ENCODE data around the gene ENO2. TPM values are rescaled to one million over a fixed set of nuclear protein-coding genes. Genes with fewer than 3 reads are reported as not detected.
A peak's percentile ranks its signal among the peaks of the same experiment; 100 is the strongest.

ENO2 gene
- total RNA-seq, 1 donor from 2014 or later: 29.7 TPM

- intact Hi-C loops (cut with DNase I): no loop called here
- peak; percentile 90 for DNase-seq (ENCODE audit: low spot score)
Observed at GRCh38 chr12:6927379-6928021, 13.1 kb downstream of the ENO2 start, which contains the start of gene ATN1. Gene ATN1 (plus strand): TSS chr12:6927959. CDS start chr12:6934002, 6,043 bp downstream.

- peak; percentile 61 for DNase-seq (ENCODE audit: low spot score)
- intact Hi-C loops (cut with DNase I): no loop called here
Observed at GRCh38 chr12:6928022-6928702, 13.8 kb downstream of the ENO2 start.

- DNase-seq (ENCODE audit: low spot score): no peak
- intact Hi-C loops (cut with DNase I): no loop called here
Observed at GRCh38 chr12:6928703-6929407, 14.5 kb downstream of the ENO2 start.

GRCh38 chr12:6929466-6930452 lies 15.4 kb downstream of the ENO2 start:
- intact Hi-C loops (cut with DNase I): no loop called here
- peak; percentile 24 for DNase-seq (ENCODE audit: low spot score)

- intact Hi-C loops (cut with DNase I): no loop called here
- no peak for DNase-seq (ENCODE audit: low spot score)
Observed at GRCh38 chr12:6932766-6933165, 18.4 kb downstream of the ENO2 start.

- intact Hi-C loops (cut with DNase I): no loop called here
- DNase-seq (ENCODE audit: low spot score): no peak
Observed at GRCh38 chr12:6934110-6934509, 19.7 kb downstream of the ENO2 start.

- DNase-seq (ENCODE audit: low spot score): no peak
- intact Hi-C loops (cut with DNase I): loop anchor here (5.0 kb wide), 1 partner anchor 37 kb away; the partner anchor contains the start of genes EMG1 and PHB2
Observed at GRCh38 chr12:6935371-6936193, 21.2 kb downstream of the ENO2 start.

- intact Hi-C loops (cut with DNase I): loop anchor here (5.0 kb wide), 1 partner anchor 36 kb away; the partner anchor contains the start of genes EMG1 and PHB2
- DNase-seq (ENCODE audit: low spot score): no peak
Observed at GRCh38 chr12:6936194-6936635, 21.8 kb downstream of the ENO2 start.

GRCh38 chr12:6936636-6937480 lies 22.5 kb downstream of the ENO2 start:
- DNase-seq (ENCODE audit: low spot score): no peak
- intact Hi-C loops (cut with DNase I): loop anchor here (5.0 kb wide), 1 partner anchor 35 kb away; the partner anchor contains the start of genes EMG1 and PHB2

GRCh38 chr12:6937481-6938352 lies 23.3 kb downstream of the ENO2 start:
- intact Hi-C loops (cut with DNase I): loop anchor here (5.0 kb wide), 1 partner anchor 35 kb away; the partner anchor contains the start of genes EMG1 and PHB2
- DNase-seq (ENCODE audit: low spot score): peak; percentile 97

- intact Hi-C loops (cut with DNase I): loop anchor here (5.0 kb wide), 1 partner anchor 34 kb away; the partner anchor contains the start of genes EMG1 and PHB2
- peak; percentile 76 for DNase-seq (ENCODE audit: low spot score)
Observed at GRCh38 chr12:6938353-6939190, 24.2 kb downstream of the ENO2 start.

GRCh38 chr12:6939191-6939540 lies 24.8 kb downstream of the ENO2 start:
- intact Hi-C loops (cut with DNase I): loop anchor here (5.0 kb wide), 1 partner anchor 33 kb away; the partner anchor contains the start of genes EMG1 and PHB2
- peak; percentile 73 for DNase-seq (ENCODE audit: low spot score)

- intact Hi-C loops (cut with DNase I): loop anchor here (5.0 kb wide), 1 partner anchor 101 kb away; no protein-coding TSS in a partner anchor
- DNase-seq (ENCODE audit: low spot score): no peak
Observed at GRCh38 chr12:6941267-6941666, 26.9 kb downstream of the ENO2 start.

GRCh38 chr12:6941782-6942181 lies 27.4 kb downstream of the ENO2 start:
- intact Hi-C loops (cut with DNase I): loop anchor here (5.0 kb wide), 1 partner anchor 101 kb away; no protein-coding TSS in a partner anchor
- no peak for DNase-seq (ENCODE audit: low spot score)

- no peak for DNase-seq (ENCODE audit: low spot score)
- intact Hi-C loops (cut with DNase I): loop anchor here (5.0 kb wide), 1 partner anchor 100 kb away; no protein-coding TSS in a partner anchor
Observed at GRCh38 chr12:6942331-6942665, 27.9 kb downstream of the ENO2 start.

Data from cardiac septum (tissue), 1 donor.